ENCODE data around the gene ZBTB39.
"Not testable (repeated sequence)": the region's sequence is repeated elsewhere in the genome, so short reads cannot be mapped to it uniquely, and the experiment has no call there.

The ZBTB39 gene, protein sequence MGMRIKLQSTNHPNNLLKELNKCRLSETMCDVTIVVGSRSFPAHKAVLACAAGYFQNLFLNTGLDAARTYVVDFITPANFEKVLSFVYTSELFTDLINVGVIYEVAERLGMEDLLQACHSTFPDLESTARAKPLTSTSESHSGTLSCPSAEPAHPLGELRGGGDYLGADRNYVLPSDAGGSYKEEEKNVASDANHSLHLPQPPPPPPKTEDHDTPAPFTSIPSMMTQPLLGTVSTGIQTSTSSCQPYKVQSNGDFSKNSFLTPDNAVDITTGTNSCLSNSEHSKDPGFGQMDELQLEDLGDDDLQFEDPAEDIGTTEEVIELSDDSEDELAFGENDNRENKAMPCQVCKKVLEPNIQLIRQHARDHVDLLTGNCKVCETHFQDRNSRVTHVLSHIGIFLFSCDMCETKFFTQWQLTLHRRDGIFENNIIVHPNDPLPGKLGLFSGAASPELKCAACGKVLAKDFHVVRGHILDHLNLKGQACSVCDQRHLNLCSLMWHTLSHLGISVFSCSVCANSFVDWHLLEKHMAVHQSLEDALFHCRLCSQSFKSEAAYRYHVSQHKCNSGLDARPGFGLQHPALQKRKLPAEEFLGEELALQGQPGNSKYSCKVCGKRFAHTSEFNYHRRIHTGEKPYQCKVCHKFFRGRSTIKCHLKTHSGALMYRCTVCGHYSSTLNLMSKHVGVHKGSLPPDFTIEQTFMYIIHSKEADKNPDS

DNA sequence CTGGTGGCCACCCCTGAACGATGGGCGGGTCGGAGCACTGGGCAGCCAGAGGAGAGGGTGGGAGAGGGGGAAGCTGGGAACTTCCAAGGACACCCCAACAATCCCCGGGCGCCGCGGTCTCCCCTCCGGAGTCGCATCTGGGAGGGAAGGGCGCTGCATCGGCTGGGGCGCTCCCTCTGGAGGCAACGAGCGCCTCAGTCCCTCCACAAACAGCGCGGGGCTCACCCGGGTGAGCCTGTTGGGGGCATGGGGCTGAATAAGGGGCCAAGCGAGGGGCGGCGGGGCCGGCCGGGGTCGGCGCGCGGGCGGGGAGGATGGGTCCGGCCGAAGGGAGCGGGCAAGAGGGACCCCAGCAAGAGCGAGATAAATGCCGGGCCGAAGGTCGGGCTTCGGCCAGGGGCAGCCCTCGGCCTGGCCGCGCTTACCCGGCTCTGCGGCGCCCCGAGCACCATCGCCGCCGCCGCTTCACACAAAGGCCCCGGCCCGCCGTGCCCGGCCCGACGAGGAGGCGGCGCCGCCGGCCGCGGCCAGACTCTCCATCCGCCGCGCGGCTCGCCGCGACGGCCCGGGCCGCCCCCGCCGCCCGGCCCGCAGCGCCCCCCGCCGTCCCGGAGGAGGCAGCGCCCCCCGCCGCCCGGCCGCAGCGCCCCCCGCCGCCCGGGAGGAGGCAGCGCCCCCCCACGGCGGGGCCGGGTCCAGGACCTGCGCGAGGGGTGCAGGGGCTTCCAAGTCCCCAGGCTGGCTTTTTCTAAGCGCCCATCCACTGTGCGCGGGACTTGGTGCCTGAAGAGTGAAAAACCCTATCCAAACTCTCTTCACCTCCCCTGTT, at the start of gene ZBTB39:
Gene ZBTB39, minus strand, starts transcription at position 567 of the 829 bp plus-strand sequence. CDS start 1,629 bp downstream, outside the sequence.
- peak; percentile 56 for DNase-seq (ENCODE audit: low spot score)

DNA sequence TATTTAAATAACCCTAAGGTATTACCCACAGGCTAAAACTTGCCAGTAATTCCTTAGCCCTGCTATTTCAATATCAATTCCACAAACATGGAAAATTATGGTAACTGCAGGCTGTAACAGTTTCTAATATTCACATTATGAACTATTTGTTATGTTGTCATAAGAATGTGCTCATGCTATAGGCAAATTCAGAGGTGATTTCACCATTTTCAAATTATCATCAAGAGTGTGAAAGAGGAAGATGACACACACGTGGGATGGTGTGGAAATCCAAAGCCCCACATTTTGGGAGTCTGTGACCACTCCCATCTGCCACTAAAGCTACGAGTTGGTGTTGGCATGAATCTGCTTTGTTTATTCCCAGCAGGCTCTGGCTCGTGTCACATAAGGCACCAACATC, 49.5 kb upstream of the ZBTB39 start:
- no peak for DNase-seq (ENCODE audit: low spot score)

DNA sequence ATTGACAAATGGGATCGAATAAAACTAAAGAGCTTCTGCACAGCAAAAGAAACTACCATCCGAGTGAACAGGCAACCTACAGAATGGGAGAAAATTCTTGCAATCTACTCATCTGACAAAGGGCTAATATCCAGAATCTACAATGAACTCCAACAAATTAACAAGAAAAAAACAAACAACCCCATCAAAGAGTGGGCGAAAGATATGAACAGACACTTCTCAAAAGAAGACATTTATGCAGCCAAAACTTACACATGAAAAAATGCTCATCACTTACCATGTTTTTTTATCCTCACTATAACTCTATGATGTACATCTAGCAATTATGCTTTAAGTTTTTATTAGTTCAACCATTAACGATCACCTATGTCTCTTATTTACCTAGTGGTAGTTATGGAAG, 47.6 kb upstream of the ZBTB39 start:
- DNase-seq (ENCODE audit: low spot score) = not testable (repeated sequence)

DNA sequence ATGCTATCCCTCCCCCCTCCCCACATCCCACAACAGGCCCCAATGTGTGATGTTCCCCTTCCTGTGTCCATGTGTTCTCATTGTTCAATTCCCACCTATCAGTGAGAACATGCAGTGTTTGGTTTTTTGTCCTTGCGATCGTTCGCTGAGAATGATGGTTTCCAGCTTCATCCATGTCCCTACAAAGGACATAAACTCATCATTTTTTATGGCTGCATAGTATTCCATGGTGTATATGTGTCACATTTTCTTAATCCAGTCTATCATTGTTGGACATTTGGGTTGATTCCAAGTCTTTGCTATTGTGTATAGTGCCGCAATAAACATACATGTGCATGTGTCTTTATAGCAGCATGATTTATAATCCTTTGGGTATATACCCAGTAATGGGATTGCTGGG, 46.8 kb upstream of the ZBTB39 start:
- DNase-seq (ENCODE audit: low spot score) = not testable (repeated sequence)

DNA sequence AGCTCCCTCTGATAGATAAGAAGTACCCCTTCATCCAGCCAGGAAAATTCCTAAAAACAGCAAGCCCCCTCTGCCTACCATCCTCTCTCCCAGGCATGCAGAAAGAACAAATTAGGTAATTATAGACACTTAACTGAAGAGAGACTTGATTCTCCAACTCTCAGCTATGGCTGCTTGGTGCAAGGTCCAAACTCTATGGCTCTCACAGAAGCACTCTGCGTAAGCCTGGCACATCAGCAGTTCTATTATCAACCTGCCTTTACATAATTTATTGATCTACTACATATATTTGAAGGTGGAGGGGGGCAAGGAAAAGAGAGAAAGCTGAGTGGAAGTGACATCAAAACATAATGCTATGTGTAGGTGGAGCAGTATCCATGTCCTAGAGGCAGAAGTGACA, 44.7 kb upstream of the ZBTB39 start:
- DNase-seq (ENCODE audit: low spot score) = no peak

DNA sequence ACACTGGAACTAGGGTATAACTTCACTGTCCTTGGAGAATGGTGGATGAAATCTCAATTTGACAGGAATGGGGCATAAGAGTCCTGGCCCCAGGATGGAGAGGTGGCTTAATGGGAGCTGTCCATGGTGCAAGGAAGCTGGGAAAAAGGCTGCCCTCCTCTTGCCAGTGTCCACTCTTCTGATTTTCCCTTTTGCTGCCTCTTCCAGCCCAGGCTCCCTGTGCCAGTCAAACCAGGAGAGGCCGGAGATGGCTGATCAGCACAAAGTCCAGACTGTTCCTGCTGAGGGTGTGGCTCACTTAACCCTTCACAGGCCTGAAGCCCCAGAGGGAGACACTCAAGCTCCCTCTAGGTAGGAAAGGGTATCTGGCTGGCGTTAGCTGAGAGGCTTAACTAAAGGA, 43.5 kb upstream of the ZBTB39 start, which contains the start of gene MYO1A:
Gene MYO1A, minus strand, starts transcription at position 240 of the 400 bp plus-strand sequence. CDS start 1,806 bp downstream, outside the sequence.
- no peak for DNase-seq (ENCODE audit: low spot score)

DNA sequence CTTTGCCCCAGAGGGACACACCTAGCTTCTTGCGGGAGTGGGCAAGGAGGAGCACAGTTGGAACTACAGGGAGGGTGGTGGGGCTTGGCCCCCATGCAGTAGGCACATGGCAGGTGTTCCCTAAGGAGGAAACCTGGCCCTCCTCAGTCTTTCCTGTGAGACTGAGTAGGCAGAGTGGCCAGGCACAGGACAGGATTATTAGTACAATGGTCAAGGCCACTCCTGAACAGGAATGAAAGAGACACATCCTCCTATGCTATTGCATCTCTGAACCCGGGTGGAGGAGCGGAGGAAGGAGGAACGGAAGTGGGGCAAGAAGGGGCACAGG, 42.7 kb upstream of the ZBTB39 start:
- DNase-seq (ENCODE audit: low spot score) = no peak

DNA sequence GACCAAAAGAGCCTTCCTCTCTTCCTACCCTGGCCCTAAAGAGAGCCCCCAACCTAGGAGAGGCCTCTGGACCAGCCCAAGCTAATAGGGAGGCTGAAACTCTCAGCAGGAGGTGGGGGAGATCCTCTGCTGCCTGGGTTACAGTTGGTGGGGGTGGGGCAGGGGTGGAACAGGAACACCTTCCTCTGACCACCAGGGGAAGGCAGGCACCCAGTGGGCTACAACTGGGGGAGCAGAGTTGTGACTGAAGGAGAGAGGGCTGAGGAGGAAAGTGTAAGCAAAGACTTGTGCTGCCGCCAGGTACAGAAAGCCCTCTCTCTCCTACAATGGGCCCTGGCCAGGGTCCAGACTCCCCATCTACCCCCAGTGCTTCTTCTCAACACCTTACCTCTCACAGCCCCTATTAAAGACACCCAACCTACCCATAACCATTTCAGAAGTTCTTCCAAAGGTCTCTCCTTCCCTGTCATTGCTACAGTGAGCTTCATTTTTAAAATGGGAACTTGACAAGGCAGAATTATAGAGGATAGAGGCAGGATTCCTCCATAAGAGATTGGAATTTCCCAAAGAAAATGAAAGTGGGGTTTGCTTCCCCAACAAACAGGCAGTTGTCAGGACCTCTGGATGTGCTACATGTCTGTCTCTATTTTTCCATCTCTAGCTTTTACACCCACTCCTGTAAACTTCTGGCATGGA, 42.2 kb upstream of the ZBTB39 start:
- no peak for DNase-seq (ENCODE audit: low spot score)

DNA sequence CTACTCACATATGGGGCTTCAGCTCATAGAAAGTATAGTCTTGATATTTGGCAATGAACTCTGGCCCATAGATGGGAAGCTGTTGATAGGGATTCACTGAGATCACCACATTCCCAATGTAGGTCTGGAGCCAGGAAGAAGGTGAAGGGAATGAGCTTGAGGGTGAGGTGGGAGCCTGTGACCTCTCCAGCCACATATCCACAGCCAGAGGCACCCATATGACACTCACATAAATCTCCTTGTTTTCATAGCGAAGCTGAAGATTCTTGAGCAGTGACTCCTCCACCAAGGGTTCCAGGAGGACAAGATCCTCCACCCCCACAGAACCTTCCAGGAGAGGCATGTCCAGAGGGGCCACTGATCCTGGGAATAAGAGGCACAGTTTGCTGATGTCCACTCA, 41.6 kb upstream of the ZBTB39 start:
- DNase-seq (ENCODE audit: low spot score) = no peak

DNA sequence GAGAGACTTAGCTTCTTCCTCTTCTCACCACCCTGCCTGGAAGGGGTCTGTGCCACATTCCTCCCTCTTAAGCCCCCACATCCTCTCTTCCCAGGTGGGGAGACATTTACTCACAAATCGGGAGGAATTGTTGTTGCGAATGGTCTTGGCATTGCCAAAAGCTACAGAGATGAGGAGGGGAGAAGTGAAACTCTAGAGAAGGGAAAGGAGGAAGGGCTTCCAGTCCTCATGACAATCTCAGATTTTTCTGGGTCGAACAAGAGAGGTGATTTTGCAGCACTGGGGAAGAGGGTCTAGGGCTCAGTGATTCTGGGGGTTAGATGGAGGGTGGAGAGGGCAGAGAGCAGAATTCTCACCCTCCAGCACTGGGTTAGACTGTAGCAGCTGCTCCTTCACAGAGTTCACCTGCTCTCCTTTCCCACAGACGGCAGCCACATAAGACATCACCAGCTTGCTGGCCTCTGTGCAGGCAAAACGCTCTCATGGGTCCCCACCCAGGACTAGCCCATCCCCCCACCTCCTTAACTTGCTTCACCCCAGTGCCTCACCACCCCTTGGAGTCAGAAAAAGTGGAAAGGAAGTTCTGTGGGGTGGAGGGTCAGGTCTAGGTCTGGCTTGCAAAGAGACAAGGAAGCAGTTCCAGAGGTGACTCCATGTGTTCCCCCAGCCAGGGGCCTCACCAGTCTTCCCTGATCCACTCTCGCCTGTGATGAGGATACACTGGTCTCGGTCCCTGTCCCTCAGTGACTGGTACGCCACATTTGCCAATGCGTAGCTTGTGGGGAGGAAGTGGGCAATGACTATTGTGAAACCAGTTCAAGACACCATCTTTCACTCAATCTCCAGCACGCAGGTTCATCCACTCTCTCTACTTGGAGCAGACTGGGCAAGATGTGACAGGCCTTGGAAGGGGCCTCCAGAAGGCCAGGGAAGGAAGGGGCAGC, 40.9 kb upstream of the ZBTB39 start:
- no peak for DNase-seq (ENCODE audit: low spot score)

DNA sequence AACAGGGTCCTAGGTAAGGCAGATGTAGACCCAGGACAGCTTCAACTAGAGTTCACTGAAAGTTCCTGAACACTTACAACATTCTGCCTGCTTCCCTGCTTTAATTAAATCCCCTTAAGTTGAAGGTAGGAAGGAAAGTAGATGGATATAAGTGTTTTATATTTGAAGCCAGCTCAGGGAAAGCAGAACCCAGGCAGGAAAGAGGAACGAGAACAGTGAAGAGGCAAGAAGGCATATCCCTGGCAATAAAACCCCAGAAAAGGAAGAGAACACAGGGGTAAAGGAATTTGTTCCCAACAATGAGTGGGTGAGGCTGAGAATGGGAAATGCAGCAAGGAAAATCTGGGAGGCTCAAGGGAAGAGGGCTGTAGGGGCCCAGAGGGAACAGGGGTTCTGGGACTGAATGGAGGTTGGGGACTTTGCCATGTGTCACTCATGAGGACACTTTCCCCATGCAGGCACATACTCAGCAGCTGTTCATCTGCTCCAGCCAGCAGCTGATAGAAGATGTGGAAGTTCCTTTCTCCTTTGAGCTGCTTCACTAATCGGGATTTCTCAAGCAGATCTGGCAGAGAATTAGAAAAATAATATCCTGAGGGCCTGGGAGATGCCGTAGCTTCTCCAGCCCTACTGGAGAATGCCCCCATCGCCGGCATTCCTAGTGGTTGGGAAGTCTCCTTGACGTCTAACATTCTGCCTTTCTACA, 39.9 kb upstream of the ZBTB39 start:
- no peak for DNase-seq (ENCODE audit: low spot score)

DNA sequence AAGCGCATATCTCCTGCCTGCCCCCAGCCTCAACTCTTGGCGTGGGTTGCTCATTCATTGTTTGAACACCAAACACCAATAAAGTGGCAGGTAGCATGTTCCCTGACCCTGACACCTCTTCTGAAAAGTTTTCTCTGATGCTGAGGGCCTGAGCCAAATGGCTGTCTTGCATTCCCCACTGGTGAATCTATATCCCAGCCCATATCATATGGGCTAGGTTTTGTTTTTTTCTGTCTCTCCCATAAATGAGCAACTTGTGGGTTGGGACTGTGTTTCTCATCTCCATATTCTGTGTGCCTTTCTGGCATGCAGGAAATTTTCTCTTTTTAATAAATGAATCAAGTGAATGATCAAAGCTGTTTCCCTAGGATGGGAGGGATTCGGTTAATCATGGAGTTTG, 38.5 kb upstream of the ZBTB39 start:
- DNase-seq (ENCODE audit: low spot score) = no peak

DNA sequence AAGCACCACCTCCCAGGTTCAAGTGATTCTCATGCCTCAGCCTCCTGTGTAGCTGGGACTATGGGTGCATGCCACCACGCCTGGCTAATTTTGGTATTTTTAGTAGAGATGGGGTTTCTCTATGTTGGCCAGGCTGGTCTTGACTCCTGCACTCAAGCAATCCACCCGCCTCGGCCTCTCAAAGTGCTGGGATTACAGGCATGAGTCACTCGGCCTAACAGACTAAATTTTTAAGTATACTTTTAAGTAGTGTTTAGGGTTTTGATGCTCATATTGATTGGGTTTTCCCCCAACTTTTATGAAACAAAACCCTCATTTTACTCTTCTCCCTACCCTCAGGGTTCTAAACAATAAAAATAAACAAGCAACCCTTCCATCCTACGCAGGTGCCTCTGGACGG, 38.1 kb upstream of the ZBTB39 start:
- DNase-seq (ENCODE audit: low spot score) = no peak

DNA sequence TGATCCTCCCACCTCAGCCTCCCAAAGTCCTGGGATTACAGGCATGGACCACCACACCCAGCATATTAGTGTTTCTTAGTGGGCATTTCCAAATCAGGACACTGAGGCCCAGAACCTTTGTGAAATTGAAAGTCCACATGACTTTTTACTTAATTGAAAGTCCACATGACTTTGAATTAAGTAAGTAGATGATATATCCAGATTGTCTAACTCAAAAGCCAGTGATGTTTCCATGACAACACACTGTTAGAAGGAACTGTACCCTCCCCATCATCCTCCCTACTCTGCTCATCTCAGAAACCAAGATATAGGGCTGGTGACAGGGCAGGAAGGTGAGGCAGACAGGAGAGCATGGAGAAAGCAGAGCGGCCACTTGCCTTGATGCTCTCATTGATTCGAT, 36.3 kb upstream of the ZBTB39 start:
- DNase-seq (ENCODE audit: low spot score) = no peak

DNA sequence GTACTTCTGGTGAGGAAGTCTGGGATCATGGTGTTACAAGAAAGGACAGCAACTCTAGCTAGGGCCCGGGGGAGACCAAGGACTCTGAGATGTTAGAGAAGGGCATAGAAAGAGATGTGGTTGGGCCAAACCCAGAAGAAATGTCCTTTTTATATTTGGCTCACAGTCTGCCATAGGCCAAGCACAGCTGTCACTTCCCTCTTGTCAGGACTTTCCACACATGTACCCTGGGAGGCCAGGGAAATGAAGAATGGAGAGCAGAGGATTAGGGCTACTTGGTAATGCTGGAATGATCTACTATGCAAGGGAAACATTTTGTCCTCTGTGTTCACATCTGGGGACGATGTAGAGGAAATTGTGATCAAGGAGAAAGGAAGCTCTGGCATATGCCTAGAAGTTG, 34.4 kb upstream of the ZBTB39 start:
- DNase-seq (ENCODE audit: low spot score) = no peak

DNA sequence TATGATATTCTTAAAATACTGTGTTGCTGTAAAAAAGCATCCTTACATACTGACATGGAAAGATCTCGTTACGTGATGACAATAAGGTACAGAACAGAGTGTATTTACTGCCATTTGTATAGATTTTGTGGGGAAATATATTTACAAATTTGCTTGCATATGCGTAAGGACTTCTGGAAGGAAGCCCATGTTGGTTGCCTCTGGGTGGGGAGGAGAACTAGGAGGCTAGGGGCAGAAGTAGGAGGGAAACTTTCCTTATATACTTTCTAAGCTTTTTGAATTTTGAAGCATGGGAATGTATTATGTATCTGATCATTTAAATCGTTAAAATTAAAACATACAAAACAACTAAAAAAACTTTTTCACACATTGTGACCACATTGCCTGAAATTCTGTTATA, 33.9 kb upstream of the ZBTB39 start:
- no peak for DNase-seq (ENCODE audit: low spot score)

DNA sequence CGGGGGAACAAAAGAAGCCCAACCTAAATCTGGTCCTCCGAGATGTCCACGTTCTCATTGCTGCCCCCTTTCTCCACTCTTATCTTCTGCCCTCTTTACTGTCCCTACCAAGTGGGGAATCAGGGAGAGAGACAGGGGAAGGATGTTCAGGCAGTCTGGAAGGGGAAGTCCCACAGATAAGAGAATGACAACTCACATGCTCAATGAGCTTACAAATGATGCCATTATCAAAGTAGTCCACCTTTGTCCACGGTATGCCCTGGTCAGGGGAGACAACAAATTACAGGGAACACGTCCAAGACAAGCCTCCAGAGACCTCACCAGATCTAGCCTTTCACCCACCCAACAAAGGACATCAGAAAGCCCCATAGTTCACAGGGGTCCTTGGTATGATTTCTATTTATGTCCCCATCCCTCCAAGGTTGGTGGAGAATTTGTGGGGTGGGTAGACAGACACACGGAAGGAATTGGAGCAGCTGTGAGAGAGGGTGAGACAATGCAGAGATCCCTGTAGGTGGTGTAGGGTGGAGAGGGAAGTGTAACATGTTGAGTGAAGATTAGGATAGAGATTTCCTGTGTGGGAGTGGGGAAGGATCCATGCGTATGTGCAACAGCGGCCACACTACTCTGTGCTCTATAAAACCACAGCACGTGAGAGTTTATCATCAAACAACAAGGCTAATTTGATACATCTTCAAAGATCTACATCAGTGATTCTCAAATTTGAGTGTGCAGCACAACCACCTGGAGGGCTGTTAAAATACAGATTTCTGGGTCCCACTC, 32.9 kb upstream of the ZBTB39 start:
- no peak for DNase-seq (ENCODE audit: low spot score)

DNA sequence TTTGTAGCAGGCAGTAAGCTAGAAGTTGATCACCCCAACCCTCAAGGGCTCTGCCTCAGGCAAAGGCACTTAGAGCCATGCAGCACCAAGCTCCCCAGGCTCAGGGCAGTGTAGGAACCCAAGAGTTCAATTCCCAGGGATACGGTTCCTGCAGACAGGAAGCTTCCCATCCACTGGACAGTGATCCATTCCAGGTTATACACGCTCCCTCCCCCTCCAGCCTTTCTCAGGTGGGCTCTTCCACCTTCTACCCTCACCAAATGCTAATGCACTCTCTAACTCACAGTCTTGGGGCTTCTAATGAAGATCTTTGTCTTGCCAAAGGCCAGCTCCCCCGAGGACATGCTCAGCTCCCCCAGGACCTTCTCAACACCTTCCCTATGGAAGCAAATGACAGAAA, 30.9 kb upstream of the ZBTB39 start:
- DNase-seq (ENCODE audit: low spot score) = no peak

DNA sequence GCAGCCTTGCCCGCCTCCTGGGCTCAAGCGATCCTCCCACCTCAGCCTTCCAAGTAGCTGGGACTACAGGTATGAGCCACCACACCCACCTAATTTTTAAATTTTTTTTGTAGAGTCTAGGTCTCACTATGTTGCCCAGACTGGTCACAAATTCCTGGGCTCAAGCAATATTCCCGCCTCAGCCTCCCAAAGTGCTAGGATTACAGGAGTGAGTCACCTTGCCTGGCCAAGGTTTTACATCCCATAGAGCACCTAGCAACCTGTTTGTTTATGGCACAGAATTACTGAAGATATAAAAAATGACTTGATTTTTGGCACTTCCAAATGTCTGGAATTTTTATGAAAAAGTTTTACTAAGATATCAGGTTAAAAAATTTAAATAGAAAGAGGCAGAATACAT, 27.1 kb upstream of the ZBTB39 start:
- DNase-seq (ENCODE audit: low spot score) = no peak

Measured in putamen (tissue), 1 donor.